Esophagus muscularis mucosa (tissue), 4 donors: ENCODE data around the gene SEMA4B. TPM values are rescaled to one million over a fixed set of nuclear protein-coding genes. Genes with fewer than 3 reads are reported as not detected.
A peak's percentile ranks its signal among the peaks of the same experiment; 100 is the strongest.
"Not testable (repeated sequence)": the region's sequence is repeated elsewhere in the genome, so short reads cannot be mapped to it uniquely, and the experiment has no call there.

Experiments
- DNase-seq: peaks from one replicate; pipeline ENCODE4 v3.0.0-alpha.2; 2017; ENCODE audit errors: extremely low spot score
- H3K27ac ChIP-seq, 4 donors: fragments of 200-600 bp; sonication (generic); replicated peaks in 1 of 4; 1 replicate in 3 of 4; 2 replicates in 1 of 4; pipeline ENCODE4 v1.5.1; 2016 to 2019; ENCODE audit warnings: mild to moderate bottlenecking in 1 of 4
- H3K27me3 ChIP-seq, 4 donors: fragments of 200-600 bp; sonication (generic); one replicate each; pipeline versions ENCODE4 v1.5.1 to v1.6.0; 2016 to 2019
- H3K36me3 ChIP-seq, 4 donors: fragments of 200-600 bp; sonication (generic); one replicate each; pipeline ENCODE4 v1.5.1; 2016 to 2019
- H3K4me1 ChIP-seq, 4 donors: fragments of 200-600 bp; sonication (generic); one replicate each; pipeline ENCODE4 v1.5.1; 2016 to 2019
- H3K4me3 ChIP-seq, 4 donors: fragments of 200-600 bp; sonication (generic); 1 replicate in 2 of 4; 2 replicates in 2 of 4; pipeline ENCODE4 v1.5.1; 2016 to 2019; ENCODE audit warnings: mild to moderate bottlenecking in 4 of 4, moderate library complexity in 1 of 4
- H3K9me3 ChIP-seq, 4 donors: fragments of 200-600 bp; sonication (generic); 1 replicate in 3 of 4; 2 replicates in 1 of 4; pipeline ENCODE4 v1.5.1; 2016 to 2019
- CTCF ChIP-seq, 3 experiments: fragments of 200-600 bp in 2 of 3; fragments of 450-650 bp in 1 of 3; sonication (generic) in 2 of 3; IDR thresholded peaks; one replicate each; pipeline ENCODE4 v1.5.1; 2017 to 2019; ENCODE audit warnings: antibody characterized with exemption in 3 of 3, mild to moderate bottlenecking in 2 of 3, moderate library complexity in 1 of 3
- EP300 ChIP-seq: sonication (generic); formaldehyde crosslinking; IDR thresholded peaks from one replicate; pipeline ENCODE4 v1.6.1; 2017; ENCODE audit warnings: antibody characterized with exemption
- POLR2A ChIP-seq: fragments of 450-650 bp; IDR thresholded peaks from one replicate; pipeline ENCODE4 v1.6.1; 2017; ENCODE audit warnings: antibody characterized with exemption, moderate library complexity, mild to moderate bottlenecking, low read depth
- POLR2AphosphoS5 ChIP-seq, 2 donors: sonication (generic); formaldehyde crosslinking; IDR thresholded peaks; one replicate each; pipeline ENCODE4 v1.6.1; 2017; ENCODE audit warnings: antibody characterized with exemption in 2 of 2
- WGBS: methylation state at CpG from one replicate; pipeline ENCODE4 v1.1.5; 2018; 5-methylcytosine and 5-hydroxymethylcytosine counted together
- intact Hi-C: fragments of 100-400 bp; cut with DNase I; formaldehyde crosslinking; loops from one replicate; pipeline ENCODE4 v1.15.1; 2023
- total RNA-seq, 4 donors: library from RNA; depleted of rRNA; stranded (reverse); fragments of >200 nt; gene quantifications; one replicate each; pipeline versions ENCODE4 v1.1.0 to v1.2.1, GENCODE V29; 2016

The SEMA4B gene
- total RNA-seq, 4 donors from 2014 or later = 30.7 to 68.3 (median 43.4) TPM

GRCh38 chr15:90154861-90155626 is 46.1 kb upstream of the SEMA4B start:
- Histone ChIP-seq H3K27me3 (no peaks in the 10 kb centered on the region), H3K4me3 (no peak overlapping the region), H3K4me1 (peaks cover 19 to 67% (median 60%) of the 10 kb centered on the region in 4 donors), H3K36me3 (no peaks in the 10 kb centered on the region), H3K27ac (peak overlapping the region; percentile 55 to 75 (median 68)), H3K9me3 (no peaks in the 10 kb centered on the region)
- 54% methylated on average over 16 of the region's 16 CpGs for whole genome bisulfite sequencing
- TF ChIP-seq POLR2AphosphoS5 (IDR thresholded peaks at IDR 0.05) = peak in 1 of 2 donors; percentile 73
- TF ChIP-seq EP300 = no peak
- peak in 2 of 3 experiments; percentile 35 to 47 for TF ChIP-seq CTCF (IDR thresholded peaks at IDR 0.05)
- DNase-seq = no peak
- intact Hi-C loops = no loop called here

GRCh38 chr15:90159213-90159612 is 41.9 kb upstream of the SEMA4B start:
- peak overlapping the region; percentile 71 to 86 (median 78) for H3K27ac ChIP-seq
- TF ChIP-seq EP300 = no peak
- TF ChIP-seq POLR2AphosphoS5 (IDR thresholded peaks at IDR 0.05) = peak in 1 of 2 donors; percentile 4
- peaks cover 16 to 61% (median 58%) of the 10 kb centered on the region in 4 donors for H3K4me1 ChIP-seq
- DNase-seq = no peak
- no peaks in the 10 kb centered on the region for H3K27me3 ChIP-seq
- no peaks in the 10 kb centered on the region for H3K9me3 ChIP-seq
- no peaks in the 10 kb centered on the region for H3K36me3 ChIP-seq
- no peak overlapping the region for H3K4me3 ChIP-seq
- WGBS = 100% methylated on average over 2 of the region's 2 CpGs
- intact Hi-C loops = no loop called here

GRCh38 chr15:90160781-90161727 is 40.1 kb upstream of the SEMA4B start:
- H3K36me3 ChIP-seq = no peaks in the 10 kb centered on the region
- H3K27me3 ChIP-seq = no peaks in the 10 kb centered on the region
- TF ChIP-seq POLR2AphosphoS5 (IDR thresholded peaks at IDR 0.05) (no peak), EP300 (no peak), CTCF (IDR thresholded peaks at IDR 0.05) (no peak), POLR2A (no peak)
- intact Hi-C loops = no loop called here
- 84% methylated on average over 12 of the region's 14 CpGs for WGBS
- no peaks in the 10 kb centered on the region for H3K9me3 ChIP-seq
- peak overlapping the region in 2 of 4 donors; percentile 71 to 86 for H3K27ac ChIP-seq
- peaks cover 15 to 54% (median 52%) of the 10 kb centered on the region in 4 donors for H3K4me1 ChIP-seq
- DNase-seq = no peak
- no peak overlapping the region for H3K4me3 ChIP-seq

- DNase-seq = no peak
- no peak overlapping the region for H3K4me3 ChIP-seq
- no peaks in the 10 kb centered on the region for H3K36me3 ChIP-seq
- H3K27me3 ChIP-seq = no peaks in the 10 kb centered on the region
- H3K27ac ChIP-seq = no peak overlapping the region
- no peaks in the 10 kb centered on the region for H3K9me3 ChIP-seq
- H3K4me1 ChIP-seq = peaks cover 15 to 55% (median 51%) of the 10 kb centered on the region in 4 donors
- WGBS = 68% methylated on average over 4 of the region's 4 CpGs
- intact Hi-C loops = no loop called here
- TF ChIP-seq POLR2AphosphoS5 (IDR thresholded peaks at IDR 0.05) = no peak
- TF ChIP-seq CTCF (IDR thresholded peaks at IDR 0.05) = no peak
- TF ChIP-seq EP300 = no peak
Measured at GRCh38 chr15:90161950-90162361, 39.2 kb upstream of the SEMA4B start.

GRCh38 chr15:90162956-90163355 is 38.2 kb upstream of the SEMA4B start:
- Histone ChIP-seq H3K27me3 (no peaks in the 10 kb centered on the region), H3K36me3 (no peaks in the 10 kb centered on the region), H3K4me3 (no peak overlapping the region), H3K9me3 (no peaks in the 10 kb centered on the region), H3K4me1 (peaks cover 14 to 50% (median 48%) of the 10 kb centered on the region in 4 donors), H3K27ac (no peak overlapping the region)
- DNase-seq = no peak
- intact Hi-C loops = no loop called here
- WGBS = 90% methylated on average over 8 of the region's 9 CpGs
- TF ChIP-seq POLR2AphosphoS5 (IDR thresholded peaks at IDR 0.05) = no peak
- no peak for TF ChIP-seq POLR2A
- no peak for TF ChIP-seq CTCF (IDR thresholded peaks at IDR 0.05)
- no peak for TF ChIP-seq EP300

- H3K9me3 ChIP-seq, DNase-seq, H3K27me3 ChIP-seq, H3K36me3 ChIP-seq, H3K27ac ChIP-seq, intact Hi-C loops, H3K4me3 ChIP-seq: not testable (repeated sequence)
- peaks cover 4 to 37% (median 35%) of the 10 kb centered on the region in 4 donors for H3K4me1 ChIP-seq
- 97% methylated on average over 3 of the region's 3 CpGs for WGBS
Measured at GRCh38 chr15:90164239-90164638, 36.9 kb upstream of the SEMA4B start.
